GM12878 (cell line): ENCODE measurements around the gene SDF4.

Experiments used
- ATF3 ChIP-seq: IDR thresholded peaks from 2 replicates; pipeline ENCODE4 v1.6.1; 2011; ENCODE audit warnings: low read depth, mild to moderate bottlenecking, low read length, moderate library complexity, borderline replicate concordance; ENCODE audit errors: extremely low read depth
- LARP7 ChIP-seq: fragments of 450-650 bp; IDR thresholded peaks from 2 replicates; pipeline ENCODE4 v1.6.1; 2017; ENCODE audit warnings: mild to moderate bottlenecking
- MXI1 ChIP-seq: fragments of 150-350 bp; IDR thresholded peaks from 2 replicates; pipeline ENCODE4 v1.6.1; 2011; ENCODE audit warnings: low read depth, mild to moderate bottlenecking, inconsistent platforms, low read length, improper control_type of control experiment
- SMC3 ChIP-seq: IDR thresholded peaks from 2 replicates; pipeline ENCODE4 v1.6.1; 2011; ENCODE audit warnings: low read length, improper control_type of control experiment, borderline replicate concordance
- USF1 ChIP-seq: IDR thresholded peaks from 2 replicates; pipeline ENCODE4 v1.6.1; 2011; ENCODE audit warnings: borderline replicate concordance, low read depth, mild to moderate bottlenecking, moderate library complexity, mixed read lengths, low read length; ENCODE audit not compliant: insufficient read depth; ENCODE audit errors: extremely low read length

GRCh38 chr1:1223321-1223720 lies 8.5 kb downstream of the SDF4 start:
- TF ChIP-seq ATF3 (no peak), SMC3 (no peak), MXI1 (no peak), USF1 (no peak), LARP7 (no peak)
